Inflammatory macrophage treated with lipopolysaccharide for 4 hours (primary cell): ENCODE data around the gene HMCN2.

Experiments used
- DNase-seq: peaks from one replicate; pipeline ENCODE4 v3.0.0-alpha.2; 2020

The HMCN2 gene

DNA sequence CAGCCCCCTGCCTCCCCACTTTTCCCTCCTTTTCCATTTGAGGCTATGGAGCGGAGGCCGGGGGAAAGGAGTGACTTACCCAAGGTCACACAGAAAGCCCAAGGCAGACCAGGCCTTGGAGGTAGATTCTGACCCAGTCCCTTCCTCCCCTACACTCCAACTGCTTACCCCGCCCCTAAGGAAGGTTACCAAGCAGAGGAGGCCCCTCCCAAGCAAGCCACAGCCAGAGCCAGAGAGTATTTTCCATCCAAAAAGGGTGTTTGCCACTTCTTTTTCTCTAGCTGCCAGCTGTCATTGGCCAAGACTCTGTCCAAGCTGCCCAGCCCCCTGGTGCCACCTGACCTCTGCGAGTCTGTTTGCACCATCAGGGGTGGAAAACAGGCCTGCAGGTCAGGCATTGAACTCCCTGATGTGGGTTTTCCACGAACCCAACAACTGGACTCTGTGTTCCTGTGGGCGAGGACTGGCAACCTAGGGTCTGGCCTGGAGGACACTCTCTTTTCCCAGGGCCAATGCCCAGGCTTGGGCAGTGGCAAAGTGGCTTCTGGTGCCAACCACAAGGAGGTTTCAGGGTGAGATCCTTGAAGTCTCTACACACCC is 172.9 kb downstream of the HMCN2 start:
- DNase-seq = no peak

DNA sequence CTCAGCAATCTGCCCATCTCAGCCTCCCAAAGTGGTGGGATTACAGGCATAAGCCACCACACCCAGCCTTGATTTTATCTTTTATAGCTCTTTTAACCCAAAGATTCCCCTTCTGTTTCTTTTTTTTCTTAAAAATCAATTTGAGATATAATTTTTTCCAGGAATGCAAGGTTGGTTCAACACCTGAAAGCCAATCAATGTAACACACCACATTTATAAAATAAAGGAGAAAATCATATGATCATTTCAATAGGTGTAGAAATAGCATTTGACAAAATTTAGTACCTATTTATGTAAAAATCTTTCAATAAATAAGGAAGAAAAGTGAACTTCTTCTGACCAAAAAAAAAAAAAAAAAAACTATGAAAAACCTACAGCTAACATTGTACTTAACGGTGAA is 175.5 kb downstream of the HMCN2 start:
- DNase-seq = no peak

DNA sequence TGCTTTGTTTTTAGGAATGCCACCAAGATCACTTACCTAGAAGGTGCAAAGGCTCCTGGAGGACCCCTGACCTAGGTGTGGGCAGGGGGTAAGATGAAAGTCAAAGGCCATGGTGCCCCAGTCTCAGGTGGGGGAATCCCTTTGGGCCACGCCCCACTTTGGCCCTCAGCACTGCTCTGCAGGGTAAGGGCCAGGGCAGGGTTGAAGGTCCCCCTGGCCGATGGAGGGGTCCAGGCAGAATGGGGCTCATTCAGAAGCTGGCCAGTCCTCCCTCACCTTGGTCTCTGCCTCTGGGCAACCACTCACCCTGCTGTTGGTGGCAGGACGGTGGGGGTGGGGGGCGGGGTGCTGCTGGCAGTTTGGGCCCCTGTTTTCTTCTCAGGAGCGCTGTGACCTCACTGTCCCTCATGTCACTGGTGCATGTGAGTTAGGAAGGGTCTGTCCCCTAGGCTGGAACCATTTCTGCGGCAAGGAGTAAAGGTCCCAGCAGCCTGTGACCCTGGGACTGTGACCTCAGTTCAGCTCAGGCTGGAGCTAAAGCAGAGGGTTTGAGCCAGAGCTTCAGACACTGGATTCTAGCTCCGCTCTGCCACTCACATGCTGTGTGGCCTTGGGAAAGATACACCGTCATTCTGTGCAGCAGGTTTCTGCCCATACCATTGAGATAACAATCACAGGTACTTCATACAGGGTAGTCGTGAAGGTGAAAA is 177.3 kb downstream of the HMCN2 start:
- DNase-seq = no peak

DNA sequence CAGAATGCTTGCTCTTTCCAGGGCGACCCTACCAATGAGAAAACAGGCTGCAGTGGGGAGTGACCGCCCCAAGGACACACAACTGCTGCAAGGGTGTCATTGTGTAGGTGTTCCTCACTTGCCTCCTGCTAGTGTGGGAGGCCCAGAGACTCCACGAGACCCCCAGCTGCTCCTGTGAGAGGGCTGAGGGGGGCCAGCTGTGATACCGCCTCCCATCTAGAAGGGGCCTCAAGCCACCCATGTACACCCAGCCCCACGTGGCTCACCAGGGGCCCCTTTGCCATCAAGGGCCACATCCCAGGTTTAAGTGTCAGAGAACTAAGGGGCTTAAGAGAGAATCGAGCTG is 177.9 kb downstream of the HMCN2 start:
- DNase-seq = no peak

DNA sequence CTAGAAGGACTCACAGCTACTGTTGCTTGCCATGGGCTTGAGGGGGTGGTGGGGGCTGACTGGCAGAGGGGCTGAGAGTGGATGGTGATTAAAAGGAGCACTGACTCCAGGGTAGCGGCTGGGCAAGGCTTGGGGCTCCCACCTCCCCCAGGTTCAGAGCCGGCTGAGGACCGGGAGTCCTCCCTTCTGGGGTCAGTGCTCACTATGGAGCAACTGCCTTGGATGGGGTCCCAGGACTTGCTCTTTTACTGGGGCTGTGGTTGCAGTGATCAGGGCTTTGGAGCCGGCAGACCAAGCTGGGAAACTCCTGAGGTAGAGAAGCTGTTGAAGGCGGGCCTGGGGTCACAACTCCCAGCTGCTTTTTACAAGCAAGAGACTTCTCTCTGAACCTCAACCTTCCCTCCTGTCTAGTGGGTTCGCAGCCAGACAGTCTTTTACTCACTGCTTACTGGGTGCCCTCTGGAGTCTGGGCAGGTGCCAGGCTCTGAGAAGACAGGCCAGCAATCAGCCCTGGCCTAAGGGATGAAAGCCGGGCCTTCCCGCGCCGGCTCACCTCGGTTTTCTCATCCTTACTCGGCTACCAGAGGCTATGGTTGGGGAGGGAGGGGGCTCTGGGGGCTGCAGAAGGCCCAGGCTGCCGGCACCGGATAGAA is 178.4 kb downstream of the HMCN2 start:
- DNase-seq = no peak

DNA sequence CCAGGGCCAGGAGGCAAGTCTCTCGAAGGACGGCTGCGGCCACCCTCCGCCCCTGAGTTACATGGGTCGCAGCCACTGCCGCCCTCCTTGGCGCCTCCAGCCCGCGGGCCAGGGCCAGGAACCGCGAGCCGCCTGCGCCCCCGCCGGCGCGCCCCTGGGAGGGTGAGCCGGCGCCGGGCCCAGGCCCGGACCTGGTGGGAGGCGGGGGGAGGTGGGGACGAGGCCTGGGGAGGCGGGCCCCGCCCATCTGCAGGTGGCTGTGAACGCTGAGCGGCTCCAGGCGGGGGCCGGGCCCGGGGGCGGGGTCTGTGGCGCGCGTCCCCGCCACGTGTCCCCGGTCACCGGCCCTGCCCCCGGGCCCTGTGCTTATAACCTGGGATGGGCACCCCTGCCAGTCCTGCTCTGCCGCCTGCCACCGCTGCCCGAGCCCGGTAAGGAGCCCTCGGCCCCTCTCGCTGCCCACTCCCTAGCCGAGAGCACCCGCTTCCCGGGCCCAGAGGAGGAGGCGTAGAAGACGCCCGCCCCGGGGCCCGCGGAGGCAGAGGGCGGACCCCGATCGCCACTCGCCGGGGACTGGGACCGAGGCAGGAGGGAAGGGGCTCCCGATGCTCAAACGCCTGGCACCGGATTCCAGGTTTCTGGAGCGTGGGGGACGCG is 179.1 kb downstream of the HMCN2 start, which contains the start of gene ASS1:
Gene ASS1 (plus strand): TSS at position 397 of the 657 bp plus-strand sequence. CDS start 7,268 bp downstream, outside the sequence.
- DNase-seq = no peak

DNA sequence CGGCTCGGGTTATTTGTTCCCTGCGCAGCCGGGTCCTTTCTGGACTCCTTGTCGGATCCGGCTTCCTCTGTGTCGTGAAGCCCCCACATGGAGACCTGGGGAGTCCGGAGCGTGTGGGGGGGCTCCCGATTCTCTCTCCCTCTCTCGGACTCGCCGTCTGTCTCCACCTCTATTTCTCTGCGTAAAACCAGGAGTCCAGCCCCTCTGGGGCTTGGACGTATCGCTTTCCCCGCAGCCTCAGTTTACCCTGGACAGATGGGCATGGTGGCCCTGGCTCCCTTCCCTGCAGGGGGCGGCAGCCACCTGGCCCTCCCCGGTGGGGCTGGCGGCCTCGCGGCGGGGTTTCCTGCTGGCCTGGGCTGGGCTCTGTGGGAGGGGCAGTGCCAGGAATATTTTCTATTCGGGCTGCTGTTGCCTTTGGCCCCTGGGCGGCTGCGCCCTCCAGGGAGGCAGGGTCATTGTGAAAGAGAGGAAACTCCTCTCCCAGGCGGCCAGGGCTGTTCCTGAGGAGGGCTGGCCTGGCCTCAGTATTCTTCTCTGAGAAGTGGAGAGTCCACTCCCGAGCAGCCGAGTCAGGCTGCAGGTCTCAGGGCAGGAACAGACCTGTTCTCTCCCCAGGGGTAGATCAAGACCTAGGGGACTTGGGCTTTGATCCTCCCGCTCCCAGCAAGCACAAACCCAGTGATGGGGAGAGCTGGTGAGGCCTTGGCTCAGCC is 179.9 kb downstream of the HMCN2 start:
- DNase-seq = peak; percentile 9

DNA sequence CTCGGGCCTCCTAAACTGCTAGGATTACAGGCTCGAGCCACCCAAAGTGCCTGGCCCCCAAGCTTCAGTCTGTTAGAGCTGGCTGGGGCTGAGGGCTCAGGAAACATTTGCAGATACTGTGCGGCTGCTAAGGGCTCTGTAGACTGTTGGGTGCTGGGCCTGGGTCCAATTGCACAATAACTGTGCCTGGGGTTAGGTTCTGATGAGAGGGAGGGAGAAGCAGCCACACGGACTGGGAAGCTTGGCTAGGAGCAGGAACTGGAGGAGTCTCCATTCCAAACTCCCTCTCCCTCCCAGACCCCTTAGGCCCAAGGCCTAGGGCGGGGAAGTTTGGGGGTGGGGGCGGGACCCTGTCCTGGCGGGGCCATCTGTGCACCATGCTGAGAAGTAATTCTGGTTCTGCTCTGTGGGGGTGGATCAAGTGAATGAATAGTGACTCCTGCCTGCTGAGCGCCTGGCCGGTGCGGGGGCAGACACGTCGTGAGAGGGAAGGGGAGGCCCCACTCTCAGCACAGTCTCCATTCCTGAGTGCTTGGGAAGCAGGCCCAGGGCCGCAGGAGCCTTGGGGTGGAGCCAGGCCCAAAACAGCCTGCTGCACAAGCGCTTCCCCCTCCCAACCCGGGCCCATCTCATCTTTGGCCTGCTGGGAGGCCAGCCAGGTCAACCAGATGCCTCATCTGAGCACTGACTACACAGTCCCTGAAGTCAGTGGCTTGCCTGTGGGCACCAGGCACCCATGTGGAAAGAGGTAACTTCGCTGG is 180.7 kb downstream of the HMCN2 start:
- DNase-seq = no peak

DNA sequence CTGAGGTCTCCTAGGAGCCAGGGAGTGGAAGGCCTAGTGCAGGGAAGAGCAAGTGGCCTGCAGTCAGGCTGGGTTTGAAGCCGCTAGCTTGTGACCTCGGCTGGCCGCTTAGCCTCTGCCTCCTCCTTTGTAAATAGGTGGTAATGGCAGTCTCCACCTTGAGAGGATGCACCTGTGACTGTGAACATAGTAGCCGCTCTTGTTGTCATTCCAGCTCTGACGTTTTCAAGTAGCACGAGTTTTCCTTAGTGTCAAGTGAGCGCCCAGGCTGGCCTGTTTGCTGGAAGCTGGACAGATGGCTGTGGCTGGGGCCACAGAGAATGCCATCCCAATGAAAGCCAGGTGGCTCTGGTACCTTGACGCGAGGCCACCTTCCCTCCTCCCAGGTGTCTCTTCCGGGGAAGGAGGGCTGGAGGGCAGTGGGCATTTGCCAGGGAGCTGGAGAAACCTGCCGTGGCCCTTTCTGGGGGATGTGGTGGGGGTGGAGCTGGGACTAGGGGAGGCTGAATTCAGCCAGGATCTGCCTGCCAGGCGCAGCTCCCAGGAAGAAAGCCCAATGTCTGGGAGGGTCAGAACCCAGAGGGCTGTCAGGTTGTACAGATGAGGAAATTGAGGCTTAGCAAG is 181.7 kb downstream of the HMCN2 start:
- DNase-seq = no peak

DNA sequence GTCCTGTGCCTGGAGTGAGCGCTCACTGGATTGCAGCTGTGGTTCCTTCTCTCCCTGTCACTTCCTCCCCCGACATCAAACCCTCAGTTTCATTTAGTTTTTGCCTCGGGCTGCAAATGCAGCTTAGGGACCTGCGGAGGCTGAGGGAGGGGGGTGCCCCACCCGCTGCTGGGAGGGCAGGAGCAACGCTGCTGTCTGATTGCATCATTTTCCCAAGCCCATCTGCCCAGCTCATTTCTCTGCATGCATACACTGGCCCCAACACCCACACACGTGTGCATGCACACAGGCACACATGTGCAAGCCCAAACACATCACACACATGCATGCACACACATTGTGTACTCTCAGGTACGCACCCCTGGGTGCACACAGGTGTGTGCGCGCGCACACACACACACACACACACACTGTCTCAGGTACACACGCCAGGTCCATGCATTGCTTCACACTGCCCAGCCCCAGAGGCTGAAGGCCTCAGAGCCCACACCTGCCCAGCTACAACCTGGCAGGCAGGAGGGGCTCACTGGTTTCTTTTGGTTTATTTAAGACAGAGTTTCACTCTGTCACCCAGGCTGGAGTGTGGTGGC is 182.6 kb downstream of the HMCN2 start:
- peak; percentile 44 for DNase-seq

DNA sequence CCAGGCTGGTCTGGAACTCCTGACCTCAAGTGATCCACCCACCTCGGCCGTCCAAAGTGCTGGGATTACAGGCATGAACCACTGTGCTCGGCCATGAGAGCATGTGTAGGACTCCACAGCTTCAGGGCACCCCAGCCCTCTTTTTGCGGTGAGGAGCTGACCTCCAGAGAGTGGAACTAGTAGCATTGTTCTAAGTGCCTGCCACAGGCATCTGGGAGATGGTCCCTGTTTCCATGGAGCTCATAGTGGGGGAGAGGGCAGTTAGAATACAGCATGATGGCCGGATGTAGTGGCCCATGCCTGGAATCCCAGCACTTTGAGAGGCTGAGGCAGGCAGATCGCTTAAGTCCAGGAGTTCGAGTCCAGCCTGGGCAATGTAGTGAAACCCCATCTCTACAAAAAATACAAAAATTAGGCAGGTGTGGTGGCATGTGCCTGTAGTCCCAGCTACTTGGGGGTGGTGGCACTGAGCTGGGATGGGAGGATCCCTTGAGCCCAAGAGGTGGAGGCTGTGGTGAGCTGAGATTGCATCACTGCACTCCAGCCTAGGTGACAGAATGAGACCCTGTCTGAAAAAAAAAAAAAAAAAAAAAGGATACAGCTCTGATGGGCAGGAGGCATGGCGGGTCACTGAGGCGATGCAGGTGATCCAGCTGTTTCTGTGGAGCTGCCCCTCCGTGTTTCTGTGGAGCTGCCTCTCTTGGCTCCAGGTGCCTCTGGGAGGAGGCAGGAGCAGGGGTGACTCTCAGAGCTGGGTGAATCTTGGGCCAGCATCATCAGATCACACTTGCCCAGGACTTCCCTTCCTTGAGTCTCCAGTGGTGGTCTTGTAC is 183.4 kb downstream of the HMCN2 start:
- no peak for DNase-seq

DNA sequence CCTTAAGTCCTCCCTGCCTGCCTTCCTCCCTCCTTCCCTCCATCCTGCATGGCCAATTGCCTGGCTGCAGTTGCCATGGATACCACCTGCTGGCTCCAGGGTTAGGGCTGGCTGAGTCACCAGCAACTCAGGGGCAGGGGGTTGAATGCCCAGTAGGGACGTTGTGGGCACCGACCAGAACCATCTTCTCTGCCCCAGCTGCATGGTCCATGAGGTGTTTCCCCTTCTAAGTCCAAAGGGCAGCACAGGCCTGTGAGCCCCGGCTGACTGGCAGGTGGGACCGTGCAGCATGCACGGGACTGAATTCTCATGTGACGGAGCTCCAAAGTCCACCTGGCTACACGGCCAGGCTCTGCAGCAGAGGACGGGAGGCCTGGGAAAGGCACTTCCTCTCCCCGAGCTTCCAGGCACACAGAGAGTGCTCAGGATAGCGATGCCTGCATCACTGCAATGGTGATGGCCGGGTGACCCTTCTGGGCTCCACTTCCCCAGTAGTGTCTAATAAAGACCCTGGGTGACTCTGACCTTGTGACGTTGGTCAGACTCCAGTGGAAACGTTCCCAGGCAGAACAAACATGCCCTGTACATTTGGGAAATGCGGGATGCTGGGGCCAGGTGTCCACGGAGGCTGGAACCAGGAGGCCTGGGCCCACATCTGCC is 184.9 kb downstream of the HMCN2 start:
- DNase-seq = no peak

DNA sequence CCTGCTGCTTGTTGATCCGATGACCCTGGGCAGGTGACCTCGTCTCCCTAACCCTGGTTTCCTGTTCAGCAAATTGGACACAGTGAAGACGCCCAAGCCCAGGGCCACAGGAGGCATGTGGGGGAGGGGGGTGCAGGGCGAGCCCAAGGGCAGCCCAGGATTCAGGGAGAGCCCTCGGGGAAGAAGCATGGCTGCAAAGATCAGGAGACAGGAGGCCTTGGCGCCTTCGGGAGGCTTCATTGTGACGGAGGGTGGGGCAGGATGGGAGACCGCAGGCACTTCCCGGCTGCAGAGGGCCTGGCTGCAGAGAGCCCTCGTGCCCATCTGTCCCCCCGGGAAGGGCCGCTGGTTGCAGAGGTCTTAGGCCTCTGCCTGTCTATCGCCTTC is 185.4 kb downstream of the HMCN2 start:
- DNase-seq = no peak

DNA sequence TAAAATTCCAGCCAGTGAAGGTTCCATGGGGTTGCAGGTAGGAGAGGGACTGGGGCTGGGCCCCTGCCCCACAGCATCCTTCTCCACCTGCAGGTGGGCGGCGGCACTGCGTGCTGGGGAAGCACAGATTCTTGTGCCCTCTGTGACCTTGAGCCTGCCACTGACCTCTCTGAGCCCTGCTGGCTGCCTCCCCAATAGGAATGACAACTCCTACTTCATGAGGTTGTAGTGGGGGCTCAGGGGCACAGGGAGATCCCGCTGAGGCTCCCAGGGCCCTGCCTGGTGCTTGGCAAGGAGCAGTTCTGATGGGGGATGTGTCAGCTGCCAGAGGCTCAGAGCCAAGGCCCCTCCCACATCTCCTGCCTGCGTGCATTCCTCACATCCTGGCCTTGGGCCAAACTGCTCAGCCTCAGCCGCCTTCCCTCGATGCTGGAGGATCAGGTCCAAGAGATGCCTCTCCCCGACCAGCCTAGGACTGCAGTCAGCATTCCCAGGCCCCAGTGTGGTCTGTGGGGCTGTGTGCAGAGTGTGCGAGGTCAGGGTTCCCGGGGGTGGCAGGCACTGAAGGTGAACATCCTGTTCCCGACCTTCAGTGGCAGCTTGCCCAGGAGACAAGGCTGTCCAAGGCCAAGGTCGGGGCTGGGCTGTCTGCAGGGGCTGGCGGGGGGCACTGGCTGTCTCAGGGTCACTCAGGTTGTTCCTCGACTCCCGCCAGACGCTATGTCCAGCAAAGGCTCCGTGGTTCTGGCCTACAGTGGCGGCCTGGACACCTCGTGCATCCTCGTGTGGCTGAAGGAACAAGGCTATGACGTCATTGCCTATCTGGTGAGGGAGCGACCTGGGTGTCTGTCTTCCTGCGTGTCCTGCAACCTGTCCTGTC is 186.2 kb downstream of the HMCN2 start:
- DNase-seq = no peak

DNA sequence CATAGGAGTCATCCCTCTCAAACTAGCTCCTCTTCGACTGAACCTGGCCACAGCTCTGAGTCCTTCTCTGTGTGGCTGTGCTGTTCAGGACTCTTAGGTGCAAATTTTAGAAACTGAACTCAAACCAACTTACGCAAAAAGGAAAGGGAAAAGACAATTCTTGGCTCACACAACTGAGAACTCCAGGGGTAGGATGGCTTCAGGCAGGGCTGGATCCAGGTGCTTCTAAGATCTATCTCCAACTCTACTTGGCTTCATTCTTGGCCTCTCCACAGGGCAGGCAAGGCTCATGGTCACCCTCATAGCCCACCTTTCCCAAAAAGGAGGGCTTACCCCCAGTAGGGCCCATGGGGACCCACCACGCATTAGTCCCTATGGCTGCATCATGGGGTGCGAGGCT is 187.3 kb downstream of the HMCN2 start:
- no peak for DNase-seq

DNA sequence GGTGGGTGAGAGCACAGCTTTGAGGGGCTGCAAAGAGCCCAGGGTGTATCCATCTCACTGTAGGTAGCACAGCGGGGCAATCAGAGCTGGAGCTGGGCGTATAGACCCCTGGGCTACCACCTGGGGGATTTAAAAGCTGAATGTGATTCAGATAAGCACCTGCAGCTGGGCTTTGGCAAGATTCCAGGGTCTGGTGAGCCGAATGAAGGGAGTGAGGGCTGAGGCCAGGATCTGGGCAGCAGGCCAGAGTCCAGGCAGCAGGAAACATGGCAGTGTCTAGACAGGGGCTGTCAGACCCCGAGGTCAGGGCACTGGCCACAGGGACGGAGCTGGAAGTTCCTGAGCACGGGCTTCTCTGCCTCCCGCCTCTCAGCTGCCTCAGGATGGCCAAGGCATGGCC is 187.9 kb downstream of the HMCN2 start:
- DNase-seq = no peak

DNA sequence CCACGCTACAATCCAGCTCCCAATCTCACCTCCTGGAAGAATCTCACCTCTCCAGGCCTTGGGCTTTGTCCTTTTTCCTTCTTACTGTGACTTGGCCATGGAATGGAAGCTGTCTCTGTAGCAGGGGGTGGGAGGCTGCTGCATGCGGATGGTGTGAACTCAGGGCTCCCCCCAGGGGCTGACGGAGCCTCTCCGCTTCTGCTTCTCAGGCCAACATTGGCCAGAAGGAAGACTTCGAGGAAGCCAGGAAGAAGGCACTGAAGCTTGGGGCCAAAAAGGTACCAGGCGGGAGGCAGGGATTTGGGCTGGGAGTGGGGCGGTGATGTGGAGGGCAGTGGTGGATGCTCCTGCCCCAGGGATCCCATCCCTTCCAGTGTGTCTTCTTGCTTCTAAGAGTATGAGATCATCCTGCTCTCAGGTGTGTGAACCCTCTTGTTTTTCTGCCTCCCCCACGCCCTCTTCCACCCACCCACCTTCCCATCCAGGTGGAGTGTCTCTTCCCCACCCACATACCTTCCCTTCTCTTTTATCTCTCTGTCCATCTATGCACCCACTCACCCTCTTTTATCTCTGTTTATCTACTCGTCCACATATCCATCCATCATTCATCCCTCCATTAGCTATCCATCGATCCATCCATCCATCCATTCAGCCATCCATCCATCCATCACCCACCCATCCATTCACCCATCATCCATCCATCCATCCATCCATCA is 188.7 kb downstream of the HMCN2 start:
- DNase-seq = no peak

DNA sequence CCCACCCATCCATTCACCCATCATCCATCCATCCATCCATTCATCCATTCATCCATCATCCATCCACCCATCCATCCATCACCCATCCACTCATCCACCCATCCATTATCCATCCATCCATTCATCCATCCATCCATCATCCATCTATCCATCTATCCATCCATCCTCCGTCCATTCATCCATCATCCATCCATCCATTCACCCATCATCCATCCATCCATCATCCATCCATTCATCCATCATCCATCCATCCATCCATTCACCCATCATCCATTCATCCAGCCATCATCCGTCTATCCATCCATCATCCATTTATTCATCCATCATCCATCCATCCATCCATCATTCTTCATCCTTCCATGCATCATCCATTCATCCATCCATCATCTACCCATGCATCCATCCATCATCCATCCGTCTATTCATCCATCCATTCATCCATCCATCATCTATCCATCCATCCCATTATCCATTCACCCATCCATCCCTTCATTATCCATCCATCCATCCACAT is 189.3 kb downstream of the HMCN2 start:
- DNase-seq = no peak
